PC-9 (cell line): Measurements from ENCODE around the gene PMPCA. TPM values are rescaled to one million over a fixed set of nuclear protein-coding genes. Genes with fewer than 3 reads are reported as not detected.

Experiments used
- BruUV-seq: library from RNA; stranded (reverse); fragments of 400-500 nt; replicated peaks from 2 replicates; lab custom pipeline; 2021; lab: Mats Ljungman, UMichigan
- CTCF ChIA-PET: fragments of 300-600 bp; sonication (Branson Sonifier 250); formaldehyde crosslinking; loops from one replicate; lab custom pipeline; 2022; ENCODE audit warnings: antibody characterized with exemption; lab: Charles Lee
- POLR2A ChIA-PET: fragments of 300-600 bp; sonication (Branson Sonifier 250); formaldehyde crosslinking; loops from one replicate; lab custom pipeline; 2022; ENCODE audit warnings: antibody characterized with exemption; ENCODE audit not compliant: unreplicated experiment; lab: Charles Lee
- DNase-seq, 2 experiments: peaks; one replicate each; pipeline versions ENCODE4 v3.0.0 to v3.0.0-alpha.2; 2015 to 2022; ENCODE audit warnings: mixed read lengths in 1 of 2
- H2AFZ ChIP-seq: fragments of 200-600 bp; sonication (generic); 2 replicates; pipeline ENCODE4 v1.8.1; 2017; ENCODE audit warnings: antibody characterized with exemption
- H3F3A ChIP-seq: fragments of 200-600 bp; sonication (generic); 2 replicates; pipeline ENCODE4 v1.8.1; 2017; ENCODE audit warnings: antibody characterized with exemption, mild to moderate bottlenecking, low read depth; ENCODE audit not compliant: insufficient read depth
- H3K27ac ChIP-seq: fragments of 200-600 bp; sonication (generic); 2 replicates; pipeline ENCODE4 v1.6.1; 2016; ENCODE audit warnings: mixed run types
- H3K27me3 ChIP-seq: fragments of 200-600 bp; sonication (generic); 2 replicates; pipeline ENCODE4 v1.6.1; 2016; ENCODE audit warnings: low read depth, mixed run types; ENCODE audit not compliant: insufficient read depth
- H3K36me3 ChIP-seq: fragments of 200-600 bp; sonication (generic); 2 replicates; pipeline ENCODE4 v1.6.1; 2016; ENCODE audit warnings: low read depth, mixed run types
- H3K4me1 ChIP-seq: fragments of 200-600 bp; sonication (generic); replicated peaks from 2 replicates; pipeline ENCODE4 v1.6.1; 2016; ENCODE audit warnings: mixed run types; ENCODE audit not compliant: insufficient read depth
- H3K4me2 ChIP-seq: fragments of 200-600 bp; sonication (generic); 2 replicates; pipeline ENCODE4 v1.6.1; 2017; ENCODE audit warnings: mixed run types
- H3K4me3 ChIP-seq: fragments of 200-600 bp; sonication (generic); 2 replicates; pipeline ENCODE4 v1.6.1; 2016; ENCODE audit warnings: mixed run types
- H3K79me2 ChIP-seq: fragments of 200-600 bp; sonication (generic); 2 replicates; pipeline ENCODE4 v1.6.1; 2017; ENCODE audit warnings: low read depth, mixed run types
- H3K9me2 ChIP-seq: fragments of 200-600 bp; sonication (generic); 2 replicates; pipeline ENCODE4 v1.8.1; 2017; ENCODE audit warnings: mild to moderate bottlenecking; ENCODE audit not compliant: insufficient read depth
- H3K9me3 ChIP-seq: fragments of 200-600 bp; sonication (generic); 2 replicates; pipeline ENCODE4 v1.8.1; 2016; ENCODE audit warnings: low read depth; ENCODE audit not compliant: insufficient read depth
- H4K20me1 ChIP-seq: fragments of 200-600 bp; sonication (generic); 2 replicates; pipeline ENCODE4 v1.8.1; 2017; ENCODE audit not compliant: insufficient read depth
- CTCF ChIP-seq: fragments of 200-600 bp; sonication (generic); conservative IDR thresholded peaks from 2 replicates; pipeline ENCODE4 v1.6.1; 2017; ENCODE audit warnings: mixed run types, antibody characterized with exemption, mild to moderate bottlenecking, moderate library complexity
- EZH2 ChIP-seq: fragments of 200-600 bp; sonication (generic); IDR thresholded peaks from 2 replicates; pipeline ENCODE4 v1.8.0; 2017; ENCODE audit warnings: antibody characterized with exemption, low read depth
- intact Hi-C: fragments of 100-400 bp; cut with micrococcal nuclease; formaldehyde crosslinking; loops from one replicate; pipeline ENCODE4 v1.10.0; 2022; ENCODE audit not compliant: unreplicated experiment
- total RNA-seq: library from RNA; stranded (reverse); gene quantifications from 2 replicates; pipeline ENCODE4 v1.2.3, GENCODE V29; 2021

PMPCA gene
- total RNA-seq, 1 experiment from 2014 or later, result 78.1 TPM

- Histone ChIP-seq H3K4me2 (no peak overlapping the region), H3K9me3 (no peaks in the 10 kb centered on the region), H3F3A (peaks cover 7% of the 10 kb centered on the region; the same call in 1 of the 2 replicates), H3K9me2 (no peaks in the 10 kb centered on the region), H3K4me3 (no peak overlapping the region), H3K27ac (no peak overlapping the region), H2AFZ (no peak overlapping the region), H3K79me2 (no peaks in the 10 kb centered on the region), H4K20me1 (peaks cover 4% of the 10 kb centered on the region), H3K36me3 (peaks cover 5% of the 10 kb centered on the region; the same call in 1 of the 2 replicates), H3K27me3 (no peaks in the 10 kb centered on the region), H3K4me1 (no peaks in the 10 kb centered on the region)
- intact Hi-C loops, result no loop called here
- POLR2A ChIA-PET, result no interaction called here
- no TSS peak for BruUV-seq
- TF ChIP-seq EZH2, result no peak
- no peak for TF ChIP-seq CTCF
- DNase-seq, result no peak
- CTCF ChIA-PET, result no interaction called here
Observed at GRCh38 chr9:136447173-136447778, 36.8 kb downstream of the PMPCA start.

GRCh38 chr9:136448655-136449054 lies 38.2 kb downstream of the PMPCA start:
- Histone ChIP-seq H3F3A (no peaks in the 10 kb centered on the region; the same call in 1 of the 2 replicates), H3K79me2 (no peaks in the 10 kb centered on the region), H3K4me3 (no peak overlapping the region), H3K27ac (no peak overlapping the region), H3K9me2 (no peaks in the 10 kb centered on the region), H3K4me1 (no peaks in the 10 kb centered on the region), H3K27me3 (no peaks in the 10 kb centered on the region), H3K9me3 (no peaks in the 10 kb centered on the region), H2AFZ (no peak overlapping the region), H4K20me1 (peaks cover 11% of the 10 kb centered on the region), H3K4me2 (no peak overlapping the region), H3K36me3 (peaks cover 5% of the 10 kb centered on the region; the same call in 1 of the 2 replicates)
- intact Hi-C loops, result no loop called here
- TF ChIP-seq EZH2 (no peak), CTCF (no peak)
- POLR2A ChIA-PET, result no interaction called here
- BruUV-seq, result no TSS peak
- CTCF ChIA-PET, result no interaction called here
- DNase-seq, result no peak

GRCh38 chr9:136451221-136451877 lies 40.9 kb downstream of the PMPCA start:
- BruUV-seq, result no TSS peak
- H2AFZ ChIP-seq, result no peak overlapping the region
- no peak overlapping the region for H3K27ac ChIP-seq
- intact Hi-C loops, result no loop called here
- no peaks in the 10 kb centered on the region; the same call in 1 of the 2 replicates for H3F3A ChIP-seq
- no peaks in the 10 kb centered on the region for H3K4me1 ChIP-seq
- CTCF ChIA-PET, result interaction anchor here (0.6 kb wide), 1 partner anchor 17 kb away, joined by 6 read pairs; no protein-coding TSS in a partner anchor
- H3K9me2 ChIP-seq, result no peaks in the 10 kb centered on the region
- no peaks in the 10 kb centered on the region for H3K9me3 ChIP-seq
- peaks cover 5% of the 10 kb centered on the region; the same call in 1 of the 2 replicates for H3K36me3 ChIP-seq
- no peak overlapping the region for H3K4me3 ChIP-seq
- no peak for TF ChIP-seq EZH2
- TF ChIP-seq CTCF, result no peak
- POLR2A ChIA-PET, result no interaction called here
- no peaks in the 10 kb centered on the region for H3K27me3 ChIP-seq
- no peak for DNase-seq
- H3K79me2 ChIP-seq, result no peaks in the 10 kb centered on the region
- H4K20me1 ChIP-seq, result peaks cover 13% of the 10 kb centered on the region; the same call in 1 of the 2 replicates
- H3K4me2 ChIP-seq, result no peak overlapping the region
